ENCODE results near the gene FGF7.
"Not testable (repeated sequence)": the region's sequence is repeated elsewhere in the genome, so short reads cannot be mapped to it uniquely, and the experiment has no call there.

Gene FGF7

DNA sequence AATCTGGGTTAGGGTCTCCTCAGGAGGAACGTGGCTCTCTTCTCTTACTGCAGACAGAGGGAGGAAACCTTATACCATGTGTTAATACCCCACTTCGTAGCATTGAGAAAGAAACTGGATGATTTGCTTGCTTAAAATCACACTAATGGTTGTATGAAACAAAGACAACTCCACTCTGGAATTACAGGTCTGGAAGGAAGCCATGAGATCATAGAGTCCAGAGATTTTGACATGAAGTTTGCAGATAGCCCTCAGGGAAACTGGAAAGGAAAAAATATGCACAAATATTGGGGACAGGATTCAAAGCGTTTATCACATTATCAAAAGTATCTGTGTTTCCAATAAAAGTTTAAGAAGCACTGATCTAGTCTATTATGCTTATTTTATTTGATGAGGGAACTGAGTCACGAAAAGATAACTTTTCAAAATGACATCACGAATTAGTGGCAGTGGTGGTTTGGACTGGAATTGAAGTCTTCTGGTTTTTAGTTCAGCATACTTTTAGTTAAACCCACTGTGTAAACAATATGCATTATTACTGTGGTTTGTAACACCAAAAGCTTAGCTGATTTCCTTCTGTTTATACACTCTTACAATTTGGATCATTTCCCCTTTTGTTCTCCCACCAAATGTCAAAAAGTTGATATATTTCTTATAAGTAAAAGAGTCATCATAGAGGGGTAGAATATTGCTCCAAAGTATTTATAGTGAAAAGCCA is 16.8 kb downstream of the FGF7 start:
- DNase-seq = no peak

DNA sequence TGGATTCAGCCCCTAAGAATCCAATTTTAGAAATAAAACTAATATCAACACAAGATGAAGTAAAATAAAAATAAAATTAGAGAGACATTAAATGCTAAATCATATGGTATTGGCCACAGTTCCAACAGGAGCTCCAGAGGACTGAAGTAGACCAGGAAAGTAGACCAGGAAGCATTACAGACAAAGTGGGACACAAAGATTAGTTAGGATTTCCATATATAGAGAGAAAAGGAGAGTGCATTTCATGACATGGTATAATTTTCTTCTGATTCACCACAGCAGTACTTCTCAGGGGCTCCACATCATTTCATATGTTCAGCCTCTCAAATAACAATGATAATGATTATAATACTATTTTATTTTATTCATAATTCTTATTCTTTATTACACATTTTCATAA is 18.3 kb downstream of the FGF7 start:
- DNase-seq = no peak

DNA sequence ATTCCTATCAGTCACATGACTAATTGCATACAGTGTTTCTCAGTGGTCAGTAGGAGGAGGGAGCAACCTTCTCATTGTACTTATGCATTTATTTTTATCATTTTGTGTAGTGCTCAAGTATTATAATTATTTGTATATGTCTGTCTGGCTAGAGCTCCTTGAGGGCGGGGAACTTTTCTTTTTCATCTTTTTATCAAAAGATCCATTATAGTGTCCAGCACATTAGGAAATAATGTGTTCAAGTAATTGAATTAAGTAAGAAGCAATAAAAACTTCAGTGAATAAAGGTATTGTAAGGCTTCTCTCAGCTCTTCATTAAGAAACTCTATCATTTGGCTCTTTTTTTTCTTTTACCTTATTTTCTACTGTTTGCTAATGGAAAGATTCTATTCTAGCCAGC is 18.8 kb downstream of the FGF7 start:
- DNase-seq = no peak

DNA sequence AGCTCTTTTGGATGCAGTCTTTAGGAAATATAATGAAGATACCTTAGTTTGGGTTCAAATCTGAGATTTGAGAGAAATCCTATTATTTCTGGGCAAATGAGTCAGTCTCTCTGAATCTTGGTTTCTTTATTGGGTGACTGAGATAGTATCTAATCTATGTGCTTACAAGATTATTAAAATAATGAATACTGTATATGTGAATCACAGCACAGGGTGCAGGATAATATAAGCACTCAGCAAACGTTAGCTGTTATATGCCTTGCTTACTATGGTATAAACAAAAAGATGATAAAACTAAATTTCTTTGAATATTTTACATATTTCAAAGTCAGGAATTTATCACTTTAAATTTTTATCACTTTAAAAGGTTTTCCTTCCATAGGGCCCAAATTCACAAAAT is 29.6 kb downstream of the FGF7 start:
- DNase-seq = no peak

DNA sequence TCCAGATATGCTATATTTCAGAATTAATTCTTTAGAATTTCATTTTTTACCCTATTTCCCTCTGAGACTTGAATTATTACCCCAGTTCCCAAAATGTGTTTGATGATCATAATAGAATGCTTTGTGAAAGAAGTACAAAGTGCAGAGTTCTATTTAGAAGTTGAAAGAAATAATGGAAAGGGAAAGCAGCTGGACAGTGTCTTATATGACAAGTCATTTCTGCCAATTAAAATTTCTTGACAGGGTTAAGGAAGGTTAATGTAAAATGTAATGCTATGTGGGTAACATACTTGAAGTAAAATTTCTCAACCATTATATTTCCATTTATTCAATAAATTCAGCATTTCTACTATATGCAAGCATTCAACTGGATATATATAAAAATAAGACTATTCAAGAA is 33.1 kb downstream of the FGF7 start:
- DNase-seq = no peak

DNA sequence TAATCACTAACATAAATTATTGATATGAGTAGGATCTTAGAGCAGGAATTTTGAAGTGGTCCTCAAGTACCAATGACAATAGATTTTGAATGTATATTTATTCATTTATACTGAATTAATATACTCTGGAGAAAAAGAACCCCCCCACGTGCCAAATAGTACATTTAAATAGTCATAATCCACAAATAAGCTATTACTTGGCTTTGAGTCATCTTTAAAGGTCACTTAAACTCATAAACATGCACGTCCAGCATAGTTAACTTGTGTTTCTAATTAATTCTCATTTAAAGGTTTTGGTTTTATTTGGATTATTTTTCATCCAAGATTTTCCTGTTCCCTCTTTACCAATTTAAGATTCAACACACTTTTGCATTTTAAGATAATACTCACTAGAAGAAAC is 35.1 kb downstream of the FGF7 start:
- no peak for DNase-seq

DNA sequence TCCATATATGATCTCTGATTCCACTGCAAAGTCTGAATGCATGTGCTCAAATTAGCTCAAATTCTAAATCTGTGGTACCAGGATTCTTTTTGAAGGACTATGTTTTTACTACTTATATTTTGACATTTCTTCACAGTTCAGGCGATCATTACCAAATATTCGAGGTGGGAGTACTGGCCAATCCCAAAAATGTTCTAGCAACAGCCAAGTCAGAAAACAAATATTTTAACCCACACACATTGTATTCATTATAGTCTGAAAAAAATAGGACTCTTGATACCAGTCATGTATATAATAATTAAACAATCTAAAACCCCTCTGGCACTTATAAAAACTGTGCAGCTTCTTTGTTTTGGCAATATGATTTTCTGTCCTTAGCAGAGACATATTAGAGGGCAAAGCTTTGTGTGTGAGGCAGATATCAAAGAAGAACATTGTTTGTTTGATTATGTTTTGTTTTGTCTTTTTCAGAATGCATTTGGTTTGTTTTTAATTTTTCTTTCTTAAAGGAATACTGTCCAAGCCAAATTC is 37.4 kb downstream of the FGF7 start:
- DNase-seq = no peak

DNA sequence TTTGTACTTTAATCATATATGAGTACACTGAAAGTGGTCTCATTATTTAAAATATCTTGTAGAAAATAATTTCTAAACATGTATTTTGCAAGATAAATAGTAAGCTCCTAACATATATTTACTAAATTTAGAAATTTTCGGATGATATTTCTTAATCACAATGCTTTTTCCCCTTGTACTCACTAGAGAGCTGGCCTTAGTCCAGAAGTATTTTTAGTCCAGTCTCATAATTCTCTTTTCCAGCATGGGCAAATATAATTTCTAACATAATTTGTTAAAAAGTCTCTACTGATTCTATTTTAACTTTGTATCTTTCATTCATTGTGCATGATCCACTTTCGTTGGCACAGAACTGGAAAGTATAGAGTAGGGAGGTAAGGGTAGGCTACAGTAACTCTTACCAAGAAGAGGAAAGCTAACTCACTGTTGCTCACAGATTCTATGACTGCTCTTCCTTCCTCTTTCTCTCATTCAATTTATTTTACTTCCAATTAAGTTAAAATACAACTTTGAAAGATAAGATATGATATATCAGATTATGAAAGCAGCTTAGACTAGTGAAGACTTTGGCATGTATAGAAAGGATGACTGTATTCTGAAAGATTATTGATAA is 39.3 kb downstream of the FGF7 start:
- no peak for DNase-seq

DNA sequence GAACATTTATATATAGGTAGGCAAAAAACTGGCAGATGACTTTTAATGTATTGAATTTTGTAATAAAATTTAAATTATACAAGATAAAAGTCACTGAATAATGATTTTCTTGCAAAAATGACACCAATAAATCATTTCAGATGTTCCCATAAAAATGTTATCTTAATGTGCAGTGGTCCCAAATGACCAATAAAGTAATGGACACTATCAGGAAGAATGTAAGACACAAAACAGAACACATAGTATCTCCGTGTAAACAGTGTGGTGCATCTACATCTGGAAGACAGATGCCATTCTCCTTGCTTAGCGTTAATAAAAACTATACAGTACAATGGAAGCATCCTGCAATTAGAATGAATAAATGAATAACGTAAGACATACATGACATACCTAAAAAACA is 41.5 kb downstream of the FGF7 start:
- no peak for DNase-seq

DNA sequence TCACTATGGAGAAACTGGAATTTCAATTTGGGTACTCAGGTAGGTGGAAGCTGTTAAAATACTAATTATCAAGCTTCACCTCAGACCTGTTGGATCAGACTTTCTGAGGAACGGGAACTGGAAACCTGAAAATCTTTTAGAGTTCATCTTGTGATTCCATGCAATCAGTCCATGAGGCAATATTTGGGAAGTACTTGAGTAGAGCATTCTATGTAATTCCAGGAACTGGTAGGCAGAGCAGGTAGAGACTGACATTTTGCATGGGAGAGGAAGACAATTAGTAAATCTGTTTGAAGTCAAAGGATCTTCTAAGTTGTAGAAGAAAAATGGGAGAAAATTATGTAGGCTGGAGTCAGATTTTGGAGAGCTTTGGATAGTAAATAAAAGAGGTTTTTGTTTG is 43.1 kb downstream of the FGF7 start:
- DNase-seq = no peak

DNA sequence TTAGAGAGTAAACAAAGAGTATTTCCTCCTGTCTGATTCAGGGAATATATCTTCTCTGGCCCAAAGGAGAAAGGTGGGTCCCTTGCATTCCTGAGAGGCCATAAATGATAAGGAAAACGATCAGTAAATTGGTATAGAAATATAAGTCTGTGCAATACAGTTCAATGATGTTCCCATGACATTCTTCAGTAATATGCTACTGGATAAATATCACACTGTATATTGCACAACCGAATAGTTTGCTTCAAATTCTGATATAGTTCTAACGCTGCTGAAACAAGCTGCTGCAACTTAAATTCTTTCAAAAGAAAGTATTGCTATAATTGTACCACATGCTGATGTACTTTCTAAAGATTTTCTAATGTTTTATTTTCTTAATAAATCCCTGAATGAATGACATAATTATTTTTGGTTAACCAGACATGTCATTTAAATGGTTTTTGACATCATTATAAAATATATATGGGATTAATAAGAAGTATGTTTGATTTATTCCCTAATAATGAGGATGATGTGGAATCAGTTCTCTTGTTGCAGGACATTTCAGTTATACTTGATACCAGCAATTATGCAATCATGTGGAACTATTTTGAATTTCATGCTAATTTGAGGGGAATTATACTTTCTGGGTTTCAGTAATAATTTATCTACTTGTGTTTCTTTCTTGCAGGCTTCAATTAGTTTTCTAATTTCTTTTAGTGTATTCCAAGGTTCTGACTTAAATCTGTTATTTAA is 44.9 kb downstream of the FGF7 start:
- no peak for DNase-seq

DNA sequence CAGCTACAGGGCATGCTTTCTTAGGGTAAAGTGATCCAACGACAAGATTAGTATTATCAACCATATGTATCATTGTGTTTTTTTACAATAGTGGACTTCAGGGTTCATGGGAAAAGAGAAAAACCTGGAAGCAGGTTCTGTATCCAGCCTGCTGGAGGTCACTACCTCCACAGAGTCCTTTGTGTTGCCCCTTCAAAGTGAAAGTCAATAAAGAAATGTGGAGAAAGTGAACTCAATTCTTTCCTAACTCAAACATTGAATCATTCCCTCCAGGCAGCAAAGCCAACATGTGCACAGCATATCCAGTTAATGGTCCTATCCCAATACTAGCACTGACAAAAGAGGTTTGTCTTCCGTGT is 45.4 kb downstream of the FGF7 start:
- DNase-seq = no peak

DNA sequence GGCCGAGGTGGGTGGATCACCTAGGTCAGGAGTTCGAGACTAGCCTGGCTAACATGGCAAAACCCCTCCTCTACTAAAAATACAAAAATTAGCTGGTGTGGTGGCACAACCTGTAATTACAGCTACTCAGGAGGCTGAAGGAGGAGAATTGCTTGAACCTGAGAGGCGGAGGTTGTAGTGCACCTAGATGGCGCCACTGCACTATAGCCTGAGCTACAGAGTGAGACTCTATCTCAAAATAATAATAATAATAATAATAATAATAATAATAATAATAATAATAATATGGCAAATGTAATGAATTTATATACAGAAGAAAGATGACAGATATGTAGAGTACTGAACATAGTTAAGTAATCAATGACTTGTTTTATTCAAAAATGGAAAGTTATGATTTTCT is 48.2 kb downstream of the FGF7 start:
- not testable (repeated sequence) for DNase-seq

DNA sequence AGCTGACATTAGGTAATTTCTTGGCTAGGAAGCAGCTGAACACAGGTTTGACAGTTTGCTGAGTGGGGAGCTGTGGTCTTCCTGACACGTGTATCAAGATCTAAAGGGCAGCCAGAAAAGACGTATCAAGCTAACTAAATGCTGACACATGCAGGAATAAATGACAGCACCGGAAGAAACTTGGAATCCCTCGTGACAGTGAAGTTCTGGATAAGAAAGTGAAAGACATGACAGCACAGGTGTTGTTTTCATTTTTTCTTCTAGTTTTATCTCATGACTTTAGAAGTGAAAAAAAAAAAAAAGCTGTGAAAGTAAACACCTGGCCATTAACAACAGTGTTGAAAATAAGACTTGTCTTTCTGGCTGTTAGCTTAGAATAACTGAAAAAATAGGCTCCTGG is 48.7 kb downstream of the FGF7 start:
- no peak for DNase-seq

DNA sequence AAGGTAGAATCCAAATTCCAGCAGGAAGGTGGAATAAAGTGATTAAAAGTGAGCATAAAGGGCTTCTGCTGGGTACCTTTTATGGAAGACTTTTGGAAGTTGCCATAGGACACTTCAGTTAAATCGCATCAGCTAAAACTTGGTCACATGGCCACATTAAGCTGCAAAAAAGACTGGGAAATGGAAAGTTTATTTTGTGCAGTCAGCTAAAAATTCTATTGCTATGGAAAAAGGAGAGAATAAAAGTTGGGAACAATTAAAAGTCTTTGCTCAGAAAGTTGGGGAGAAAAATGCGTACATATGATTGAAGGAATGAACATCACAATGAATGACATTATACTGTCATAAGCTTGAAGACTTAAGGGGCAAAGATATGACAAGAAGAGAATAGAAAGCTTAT is 49.3 kb downstream of the FGF7 start:
- DNase-seq = no peak

DNA sequence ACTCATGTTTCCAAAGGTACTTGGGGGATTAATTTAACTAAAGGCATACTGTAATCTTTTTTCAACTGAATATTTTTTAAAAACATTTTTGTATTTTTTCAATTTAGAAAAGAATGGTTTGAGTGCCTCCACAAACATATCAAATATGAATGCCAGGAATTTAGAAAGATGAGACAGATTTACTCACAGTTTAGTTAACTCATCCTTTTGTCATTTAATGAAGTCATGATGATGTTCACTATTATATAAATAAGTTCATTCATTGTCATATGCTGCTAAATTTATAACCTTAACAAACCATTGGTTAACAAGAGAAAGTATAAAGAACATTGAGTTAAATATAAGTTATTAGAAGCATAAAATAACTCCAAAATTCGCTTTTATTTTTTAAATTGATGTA is 50.0 kb downstream of the FGF7 start:
- no peak for DNase-seq

DNA sequence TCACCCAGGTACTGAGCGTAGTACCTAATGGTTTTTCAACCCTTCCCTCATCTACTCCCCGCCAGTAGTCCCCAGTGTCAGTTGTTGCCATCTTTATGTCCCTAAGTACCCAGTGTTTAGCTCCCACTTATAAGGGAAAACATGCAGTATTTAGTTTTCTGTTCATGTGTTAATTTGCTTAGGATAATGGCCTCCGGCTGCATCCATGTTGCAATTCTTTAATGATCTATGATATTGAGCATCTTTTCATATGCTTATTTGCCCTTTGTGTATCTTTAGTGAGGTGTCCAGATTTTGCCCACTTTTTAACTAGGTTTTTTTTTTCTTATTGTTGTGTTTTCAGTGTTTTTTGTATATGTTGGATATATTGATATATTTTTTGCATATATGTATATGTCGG is 55.0 kb downstream of the FGF7 start:
- not testable (repeated sequence) for DNase-seq

DNA sequence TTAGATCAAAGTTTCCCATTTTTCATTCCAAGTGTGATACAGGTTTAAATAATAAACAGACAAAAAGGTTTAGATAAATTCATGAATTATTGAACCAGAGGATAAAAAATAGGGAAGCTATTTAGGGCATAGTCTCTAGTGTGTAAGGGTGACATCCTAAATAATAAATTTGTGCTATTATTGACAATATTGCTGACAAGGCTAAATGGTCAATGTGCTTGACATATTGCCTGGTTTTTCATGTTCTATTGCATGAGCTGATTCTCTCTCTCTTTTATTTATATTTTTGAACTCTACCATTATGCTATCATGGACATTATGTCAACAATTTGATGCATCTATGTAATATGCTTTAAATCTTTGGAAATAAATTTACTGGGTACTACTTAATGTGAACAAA is 55.9 kb downstream of the FGF7 start:
- DNase-seq = not testable (repeated sequence)

DNA sequence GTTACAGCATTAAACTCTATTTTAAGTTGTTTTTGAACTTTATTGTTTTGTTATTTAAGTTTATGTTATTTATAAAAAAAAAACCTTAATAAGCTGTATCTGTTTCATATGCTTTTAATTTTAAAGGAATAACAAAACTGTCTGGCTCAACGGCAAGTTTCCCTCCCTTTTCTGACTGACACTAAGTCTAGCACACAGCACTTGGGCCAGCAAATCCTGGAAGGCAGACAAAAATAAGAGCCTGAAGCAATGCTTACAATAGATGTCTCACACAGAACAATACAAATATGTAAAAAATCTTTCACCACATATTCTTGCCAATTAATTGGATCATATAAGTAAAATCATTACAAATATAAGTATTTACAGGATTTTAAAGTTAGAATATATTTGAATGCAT is 62.4 kb downstream of the FGF7 start:
- not testable (repeated sequence) for DNase-seq

DNA sequence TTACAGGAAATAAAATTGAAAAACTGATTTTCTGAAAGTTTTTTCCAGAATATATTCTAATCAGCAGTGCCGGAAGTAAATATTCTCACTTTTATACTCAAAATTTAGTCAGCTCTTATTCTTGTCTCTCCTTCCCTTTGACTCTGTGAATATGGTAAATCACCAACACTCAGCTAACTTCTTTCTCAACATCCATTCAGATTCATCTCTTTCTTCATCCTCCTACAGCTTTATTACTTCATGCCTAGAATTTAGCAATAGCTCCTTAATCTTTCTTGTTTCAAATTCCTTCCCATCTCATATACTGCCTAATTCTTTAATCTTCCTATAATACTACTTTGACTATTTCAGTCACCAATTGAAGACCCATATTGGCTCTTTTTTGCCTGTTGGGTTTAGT is 67.9 kb downstream of the FGF7 start:
- DNase-seq = no peak

DNA sequence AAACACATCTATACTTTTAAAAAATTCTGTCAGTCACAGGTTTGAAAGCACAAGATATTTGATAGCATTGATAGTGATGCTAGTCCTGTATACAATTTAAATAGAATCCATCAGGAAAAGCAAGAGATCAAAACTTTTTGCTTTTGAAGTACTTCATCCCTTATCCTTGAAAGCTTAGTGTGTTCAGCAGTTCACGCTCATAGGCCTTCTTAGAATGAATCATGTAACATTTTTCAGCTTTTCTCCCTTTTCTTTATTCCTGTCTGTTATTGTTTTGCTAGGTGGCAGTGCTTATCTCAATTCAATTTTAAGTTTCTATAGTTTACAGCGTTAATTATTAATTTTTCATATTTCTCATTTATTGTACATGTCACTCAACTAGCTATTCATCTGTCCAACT is 69.1 kb downstream of the FGF7 start:
- DNase-seq = no peak

DNA sequence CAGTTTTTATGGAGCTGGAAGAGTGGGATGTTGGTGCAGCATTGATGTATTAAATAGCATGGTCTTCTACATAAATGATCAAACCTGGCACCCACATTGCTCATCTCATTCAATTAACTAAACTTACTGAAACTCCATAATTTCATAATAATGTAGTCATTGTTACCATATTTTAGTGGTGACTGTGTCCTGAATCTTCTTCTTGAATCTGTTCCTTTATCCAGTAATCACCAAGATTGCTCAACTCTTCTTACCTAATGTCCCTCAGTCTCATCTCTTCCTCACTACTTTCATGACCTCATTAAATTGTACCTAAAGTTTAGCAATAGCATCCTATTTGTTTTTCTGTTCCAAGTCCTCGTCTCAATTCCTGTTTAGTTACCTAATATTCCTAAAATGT is 69.8 kb downstream of the FGF7 start:
- DNase-seq = no peak

DNA sequence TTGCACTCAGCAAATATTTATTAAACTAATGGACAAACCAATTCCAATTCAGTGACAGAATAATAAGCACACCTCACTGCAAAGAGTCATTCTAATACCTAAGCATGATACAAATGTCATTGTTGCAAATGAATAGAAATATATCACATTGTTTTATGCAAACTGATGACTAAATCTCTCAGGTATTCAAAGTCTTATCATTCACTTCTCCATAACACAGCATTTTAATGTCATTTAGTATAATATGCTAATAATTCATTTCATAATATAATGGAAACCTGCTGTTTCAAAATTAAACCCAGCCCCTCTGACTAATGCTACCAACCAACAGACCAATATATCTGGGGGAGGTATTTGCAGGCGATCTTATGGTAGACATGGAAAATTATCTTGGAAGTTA is 71.8 kb downstream of the FGF7 start:
- DNase-seq = no peak

Measured in CD4-positive, alpha-beta T cell treated with Interferon gamma for 1 hour (primary cell).